AG10803 (cell line): ENCODE results near the gene AURKA.

ENCODE experiments used
- DNase-seq: peaks from one replicate; pipeline ENCODE4 v3.0.0; 2010; ENCODE audit warnings: low read depth
- H3K4me3 ChIP-seq: 2 replicates; pipeline ENCODE4 v1.5.1; 2011; ENCODE audit warnings: mild to moderate bottlenecking, low read length, control low read depth
- CTCF ChIP-seq: conservative IDR thresholded peaks from 2 replicates; pipeline ENCODE4 v1.5.1; 2011; ENCODE audit warnings: mild to moderate bottlenecking, low read length, control low read depth, inconsistent platforms

The AURKA gene

GRCh38 chr20:56428881-56429280 lies 36.9 kb upstream of the AURKA start:
- TF ChIP-seq CTCF: no peak
- DNase-seq: no peak
- H3K4me3 ChIP-seq: no peak overlapping the region

- no peak for TF ChIP-seq CTCF
- no peak for DNase-seq
Measured at GRCh38 chr20:56428410-56428809, 36.4 kb upstream of the AURKA start.

GRCh38 chr20:56427797-56428196 lies 35.8 kb upstream of the AURKA start:
- no peak overlapping the region for H3K4me3 ChIP-seq
- DNase-seq: no peak
- TF ChIP-seq CTCF: no peak

More at GRCh38 chr20:56428410-56428809, 36.4 kb upstream of the AURKA start:
- H3K4me3 ChIP-seq: no peak overlapping the region

- TF ChIP-seq CTCF: no peak
- DNase-seq: no peak
- no peak overlapping the region for H3K4me3 ChIP-seq
Measured at GRCh38 chr20:56426926-56427325, 34.9 kb upstream of the AURKA start.

GRCh38 chr20:56426026-56426425 lies 34.0 kb upstream of the AURKA start:
- no peak for TF ChIP-seq CTCF
- no peak for DNase-seq
- no peak overlapping the region for H3K4me3 ChIP-seq

- TF ChIP-seq CTCF: no peak
- no peak for DNase-seq
- H3K4me3 ChIP-seq: no peak overlapping the region
Measured at GRCh38 chr20:56424931-56425330, 32.9 kb upstream of the AURKA start.

GRCh38 chr20:56423886-56424285 lies 31.9 kb upstream of the AURKA start:
- H3K4me3 ChIP-seq: no peak overlapping the region

More at GRCh38 chr20:56423886-56424285, 31.9 kb upstream of the AURKA start:
- no peak for TF ChIP-seq CTCF
- DNase-seq: peak; percentile 30
